SJCRH30 (cell line): Measurements from ENCODE around the gene MAEA. TPM values are rescaled to one million over a fixed set of nuclear protein-coding genes. Genes with fewer than 3 reads are reported as not detected.
A peak's percentile ranks its signal among the peaks of the same experiment; 100 is the strongest.
"Not testable (repeated sequence)": the region's sequence is repeated elsewhere in the genome, so short reads cannot be mapped to it uniquely, and the experiment has no call there.

Experiments used
- DNase-seq, 2 experiments: peaks; one replicate each; pipeline ENCODE4 v3.0.0-alpha.2; 2015 to 2020
- H3K27ac ChIP-seq: fragments of 250-450 bp; sonication (Bioruptor Pico); 2 replicates; pipeline ENCODE4 v1.5.1; 2020; ENCODE audit warnings: mild to moderate bottlenecking, moderate library complexity
- H3K27me3 ChIP-seq: fragments of 250-450 bp; sonication (Bioruptor Pico); 2 replicates; pipeline ENCODE4 v1.5.1; 2020; ENCODE audit warnings: mild to moderate bottlenecking, moderate library complexity
- H3K36me3 ChIP-seq: fragments of 250-450 bp; sonication (Bioruptor Pico); 2 replicates; pipeline ENCODE4 v1.5.1; 2020; ENCODE audit warnings: mild to moderate bottlenecking, moderate library complexity
- H3K4me1 ChIP-seq: fragments of 250-450 bp; sonication (Bioruptor Pico); 2 replicates; pipeline ENCODE4 v1.5.1; 2020; ENCODE audit warnings: mild to moderate bottlenecking, moderate library complexity
- H3K4me3 ChIP-seq: fragments of 250-450 bp; sonication (Bioruptor Pico); 2 replicates; pipeline ENCODE4 v1.5.1; 2020; ENCODE audit warnings: mild to moderate bottlenecking, moderate library complexity
- H3K9me3 ChIP-seq: fragments of 250-450 bp; sonication (Bioruptor Pico); replicated peaks from 2 replicates; pipeline ENCODE4 v1.5.1; 2020; ENCODE audit warnings: mild to moderate bottlenecking, moderate library complexity
- total RNA-seq: library from RNA; depleted of rRNA; stranded (reverse); fragments of >200 nt; shearing (Covaris generic); gene quantifications from 2 replicates; pipeline ENCODE4 v1.2.3, GENCODE V29; 2014

Gene MAEA
- total RNA-seq, 1 experiment from 2014 or later: 55.3 TPM

DNA sequence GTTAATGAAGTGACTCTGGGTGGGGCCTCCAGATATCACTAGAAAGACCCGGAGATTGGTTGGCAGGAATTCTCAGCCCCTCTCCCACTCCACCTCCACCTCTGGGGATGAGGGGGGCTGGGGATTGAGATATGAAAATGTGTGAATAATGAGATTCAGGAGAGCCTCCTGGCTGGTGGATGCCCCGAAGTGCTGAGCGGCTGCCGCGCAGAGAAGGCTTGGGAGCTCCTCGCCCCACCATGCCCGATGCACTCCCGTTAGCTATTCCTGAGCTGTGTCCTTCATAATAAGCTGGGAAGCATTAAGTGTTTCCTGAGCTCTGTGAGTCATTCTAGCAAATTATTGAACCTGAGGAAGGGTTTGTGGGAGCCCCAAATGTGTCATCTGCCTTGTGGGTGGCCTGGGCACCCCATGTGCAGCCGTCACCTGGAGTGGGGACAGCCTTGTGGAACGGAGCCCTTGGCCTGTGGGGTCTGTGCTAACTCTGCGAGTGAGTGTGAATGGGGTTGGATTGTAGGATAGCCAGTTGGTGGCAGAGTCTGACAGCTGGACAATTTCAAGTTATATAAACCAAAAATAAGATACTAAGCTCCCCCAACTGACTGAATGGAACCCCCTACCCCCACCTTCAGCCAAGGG, 4.4 kb upstream of the MAEA start:
- Histone ChIP-seq H3K27me3 (no peaks in the 10 kb centered on the region), H3K9me3 (0 out of 2 replicates have a peak, but pooled peaks cover 3% of the 10 kb centered on the region), H3K4me3 (no peak overlapping the region), H3K4me1 (peaks cover 4% of the 10 kb centered on the region; the same call in 1 of the 2 replicates), H3K27ac (no peak overlapping the region), H3K36me3 (no peaks in the 10 kb centered on the region)
- no peak for DNase-seq

DNA sequence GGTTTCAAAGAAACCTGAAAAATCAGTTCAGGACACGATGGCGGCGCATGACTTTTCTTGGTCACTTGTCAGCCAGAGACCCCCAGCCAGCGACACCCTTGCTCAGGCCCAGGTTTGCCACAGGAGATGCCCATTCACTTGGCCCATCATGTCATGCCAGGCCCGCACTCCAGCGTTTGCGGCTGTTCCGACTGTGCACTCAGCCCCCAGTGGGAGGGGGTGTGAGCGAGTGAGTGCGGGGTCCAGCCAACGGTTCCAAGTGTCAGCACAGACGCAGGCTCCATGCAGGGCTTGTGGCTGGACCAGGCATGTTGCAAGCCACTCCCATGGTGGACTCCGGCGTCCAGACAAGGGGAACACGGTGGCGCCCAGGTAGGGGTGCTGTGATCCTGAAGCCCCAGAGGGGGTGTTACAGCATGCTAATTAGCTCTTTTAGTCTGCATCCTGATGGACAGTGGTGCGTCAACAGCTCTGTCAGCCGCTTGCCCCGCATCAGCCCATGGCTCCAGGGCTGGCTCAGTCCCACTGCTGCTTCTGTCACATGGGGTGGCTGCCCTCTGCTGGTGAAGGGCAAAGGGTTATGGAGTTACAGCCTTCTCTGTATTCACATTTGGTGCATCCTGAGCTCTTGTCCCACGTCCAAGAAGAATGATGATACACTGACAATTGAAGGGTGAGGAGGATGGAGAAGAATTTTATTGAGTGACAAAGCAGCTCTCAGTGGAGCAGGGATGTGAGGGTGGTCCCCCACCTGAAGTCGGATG, 3.7 kb upstream of the MAEA start:
- Histone ChIP-seq H3K36me3 (no peaks in the 10 kb centered on the region), H3K9me3 (0 out of 2 replicates have a peak, but pooled peaks cover 3% of the 10 kb centered on the region), H3K27ac (no peak overlapping the region), H3K27me3 (no peaks in the 10 kb centered on the region), H3K4me3 (no peak overlapping the region), H3K4me1 (peaks cover 4% of the 10 kb centered on the region; the same call in 1 of the 2 replicates)
- peak; percentile 43 to 56 for DNase-seq

DNA sequence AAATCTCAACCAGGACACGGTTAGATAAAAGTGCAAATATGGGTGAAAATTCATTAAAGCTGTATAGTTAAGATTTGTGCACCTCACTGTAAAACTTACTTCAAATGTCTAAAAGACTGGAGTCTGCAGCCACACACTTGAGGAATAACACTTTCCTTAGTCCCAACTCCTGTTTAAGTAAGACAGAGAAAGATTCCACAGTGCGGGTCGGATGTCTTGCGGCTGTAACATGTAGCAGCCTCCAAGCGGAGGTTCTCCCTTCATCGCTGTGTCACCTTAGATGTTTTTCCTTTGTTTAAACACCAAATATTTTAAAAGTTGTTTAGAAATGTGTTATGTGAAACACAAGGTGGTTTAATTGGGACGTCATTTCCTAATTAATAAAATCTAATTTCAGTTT, 905 bp upstream of the MAEA start:
- H3K4me3 ChIP-seq: peak overlapping the region; percentile 81
- no peak for DNase-seq
- H3K36me3 ChIP-seq: no peaks in the 10 kb centered on the region; the same call in 1 of the 2 replicates
- H3K27ac ChIP-seq: peak overlapping the region; percentile 70; the same call in 1 of the 2 replicates
- peaks cover 11% of the 10 kb centered on the region for H3K4me1 ChIP-seq
- 0 out of 2 replicates have a peak, but pooled peaks cover 3% of the 10 kb centered on the region for H3K9me3 ChIP-seq
- no peaks in the 10 kb centered on the region for H3K27me3 ChIP-seq

DNA sequence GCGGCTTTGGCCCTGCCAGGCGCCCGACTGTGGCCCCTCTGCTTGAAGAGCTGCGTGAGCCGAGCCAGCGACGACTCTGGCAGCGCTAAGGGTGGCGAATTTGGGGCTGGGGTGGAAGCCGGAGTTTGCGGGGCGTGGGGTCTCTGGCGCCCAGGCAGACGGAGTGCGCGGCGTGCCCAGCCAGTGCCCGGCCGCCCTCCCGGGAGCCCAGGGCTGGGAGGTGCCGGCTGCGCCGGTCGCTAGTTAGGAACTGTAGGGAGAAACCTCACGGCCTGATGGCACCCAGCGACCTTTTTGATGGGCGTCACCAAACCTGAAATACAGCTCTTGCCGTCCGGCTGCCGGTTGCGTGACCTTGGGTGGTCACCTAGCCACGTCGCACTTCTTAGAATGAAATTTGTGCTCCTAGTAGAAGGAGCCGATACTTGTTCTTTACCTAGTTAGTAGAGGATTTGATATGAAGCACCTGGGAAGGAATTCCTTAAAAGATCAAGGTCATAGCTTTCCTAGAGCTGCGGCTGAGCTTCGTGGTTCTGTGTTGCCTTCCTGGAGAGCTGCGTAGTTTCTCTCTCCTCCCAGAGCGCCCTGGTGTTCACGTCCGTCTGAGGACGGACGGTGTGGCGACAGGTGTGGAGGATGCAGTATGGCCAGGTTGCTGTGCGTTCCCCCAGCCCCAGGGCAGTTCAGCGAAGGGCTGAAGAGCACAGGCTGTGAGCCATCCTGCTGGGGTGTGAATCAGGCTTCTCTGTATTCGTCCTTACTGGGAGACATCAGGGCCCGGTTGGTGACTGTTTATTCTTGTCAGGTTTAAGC, 680 bp downstream of the MAEA start:
- peak overlapping the region; percentile 70 for H3K27ac ChIP-seq
- 0 out of 2 replicates have a peak, but pooled peaks cover 3% of the 10 kb centered on the region for H3K9me3 ChIP-seq
- H3K27me3 ChIP-seq: no peaks in the 10 kb centered on the region
- H3K4me1 ChIP-seq: peaks cover 11% of the 10 kb centered on the region
- peak in 1 of 2 experiments; percentile 24 for DNase-seq
- H3K36me3 ChIP-seq: no peaks in the 10 kb centered on the region; the same call in 1 of the 2 replicates
- peak overlapping the region; percentile 81 for H3K4me3 ChIP-seq

DNA sequence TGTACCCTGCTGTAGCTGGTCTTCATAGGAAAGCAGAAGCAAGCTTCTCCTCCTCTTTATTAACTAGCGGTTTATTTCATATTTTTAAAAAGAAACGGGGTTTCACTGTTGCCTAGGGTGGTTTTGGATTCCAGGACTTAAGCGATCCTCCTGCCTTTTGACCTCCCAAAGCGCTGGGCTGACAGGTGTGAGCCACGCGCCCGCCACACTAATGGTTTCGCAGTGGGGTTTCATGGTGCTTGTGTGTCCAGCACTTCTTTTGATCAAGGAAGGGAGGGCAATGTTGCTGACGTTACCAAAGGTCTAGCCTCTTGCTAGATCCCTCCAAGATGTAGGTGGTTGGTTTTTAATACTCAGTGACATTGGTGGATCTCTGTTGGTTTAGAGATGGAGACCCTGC, 1.4 kb downstream of the MAEA start:
- Histone ChIP-seq H3K27me3 (no peaks in the 10 kb centered on the region), H3K9me3 (0 out of 2 replicates have a peak, but pooled peaks cover 3% of the 10 kb centered on the region), H3K4me1 (peaks cover 11% of the 10 kb centered on the region), H3K36me3 (no peaks in the 10 kb centered on the region; the same call in 1 of the 2 replicates), H3K27ac (0 out of 2 replicates have a peak overlapping the region, but pooled peaks have one; percentile 70), H3K4me3 (peak overlapping the region; percentile 81)
- peak in 1 of 2 experiments; percentile 19 for DNase-seq

DNA sequence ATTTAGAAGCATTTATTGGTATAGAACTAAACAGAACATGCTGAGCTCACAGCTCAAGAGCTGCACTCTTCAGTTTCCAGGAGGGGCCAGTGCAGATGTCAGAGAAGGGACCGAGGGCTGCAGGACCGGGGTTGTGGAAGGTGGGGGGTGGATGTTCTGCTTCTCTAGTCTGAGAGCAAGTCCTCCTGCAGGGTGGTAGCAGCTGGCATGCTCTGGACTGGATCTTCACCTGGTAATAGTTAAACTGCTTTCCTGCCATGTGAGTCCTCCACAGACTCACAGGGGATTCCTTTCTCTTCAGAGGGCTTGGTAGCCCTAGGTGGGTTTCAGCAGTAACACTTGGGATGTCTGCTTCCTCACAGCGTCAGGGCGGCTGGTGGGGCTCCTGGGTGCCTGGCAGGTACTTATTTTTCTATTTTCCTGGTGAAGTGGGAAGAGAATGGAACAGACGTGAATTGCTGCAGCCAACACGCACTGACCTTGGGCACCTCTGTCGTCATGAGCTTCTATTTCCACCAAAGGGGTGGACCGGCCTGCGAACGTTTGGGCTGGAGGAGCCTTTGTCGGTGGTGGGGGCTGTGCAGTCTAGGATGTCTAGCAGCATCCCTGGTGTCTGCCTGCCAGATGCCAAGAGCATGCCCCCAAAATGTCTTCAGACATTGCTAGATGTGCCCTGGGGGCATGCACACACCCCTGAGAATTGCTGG, 2.5 kb downstream of the MAEA start:
- peaks cover 11% of the 10 kb centered on the region for H3K4me1 ChIP-seq
- H3K36me3 ChIP-seq: peaks cover 9% of the 10 kb centered on the region; the same call in 1 of the 2 replicates
- H3K27ac ChIP-seq: no peak overlapping the region
- no peak overlapping the region for H3K4me3 ChIP-seq
- no peaks in the 10 kb centered on the region for H3K27me3 ChIP-seq
- no peak for DNase-seq
- no peaks in the 10 kb centered on the region for H3K9me3 ChIP-seq

DNA sequence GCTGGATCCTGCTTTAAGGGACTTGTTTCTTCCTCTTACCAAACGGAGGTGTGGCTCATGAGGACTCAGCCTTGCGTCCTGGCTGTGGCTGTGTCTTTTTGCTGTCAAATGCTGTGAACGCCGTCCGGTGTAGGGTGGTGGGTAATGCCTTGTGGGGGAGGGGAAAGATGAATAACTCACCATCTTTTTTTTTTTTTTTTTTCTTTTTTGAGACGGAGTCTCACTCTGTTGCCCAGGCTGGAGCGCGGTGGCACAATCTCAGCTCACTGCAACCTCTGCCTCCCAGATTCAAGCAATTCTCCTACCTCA, 3.0 kb downstream of the MAEA start:
- peaks cover 10% of the 10 kb centered on the region; the same call in 1 of the 2 replicates for H3K36me3 ChIP-seq
- not testable (repeated sequence) for DNase-seq, H3K4me3 ChIP-seq, H3K27ac ChIP-seq, H3K9me3 ChIP-seq, H3K27me3 ChIP-seq
- peaks cover 11% of the 10 kb centered on the region for H3K4me1 ChIP-seq

DNA sequence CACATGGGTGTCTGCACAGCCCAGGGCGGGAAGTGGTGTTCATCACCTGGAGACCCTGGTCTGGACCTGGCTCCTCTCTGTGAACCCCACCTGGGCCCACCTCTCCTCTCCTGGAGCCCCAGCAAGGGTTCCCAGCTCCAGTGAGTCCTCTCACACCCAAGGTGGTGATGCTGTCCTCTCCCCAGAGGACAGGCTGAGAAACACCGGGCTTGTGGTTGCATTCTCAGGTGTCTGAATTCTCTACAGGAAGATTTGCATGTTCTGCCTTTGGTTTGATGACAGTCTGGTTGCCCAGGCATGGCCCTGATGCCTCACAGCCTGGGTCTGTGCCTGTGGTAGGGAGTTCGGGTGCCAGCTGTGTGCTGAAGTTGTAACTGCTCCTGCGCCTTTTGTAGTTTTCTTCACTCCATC, 3.8 kb downstream of the MAEA start:
- H3K27ac ChIP-seq: no peak overlapping the region
- peaks cover 11% of the 10 kb centered on the region for H3K4me1 ChIP-seq
- H3K36me3 ChIP-seq: peaks cover 14% of the 10 kb centered on the region
- no peak for DNase-seq
- H3K4me3 ChIP-seq: no peak overlapping the region
- H3K9me3 ChIP-seq: no peaks in the 10 kb centered on the region
- no peaks in the 10 kb centered on the region for H3K27me3 ChIP-seq

DNA sequence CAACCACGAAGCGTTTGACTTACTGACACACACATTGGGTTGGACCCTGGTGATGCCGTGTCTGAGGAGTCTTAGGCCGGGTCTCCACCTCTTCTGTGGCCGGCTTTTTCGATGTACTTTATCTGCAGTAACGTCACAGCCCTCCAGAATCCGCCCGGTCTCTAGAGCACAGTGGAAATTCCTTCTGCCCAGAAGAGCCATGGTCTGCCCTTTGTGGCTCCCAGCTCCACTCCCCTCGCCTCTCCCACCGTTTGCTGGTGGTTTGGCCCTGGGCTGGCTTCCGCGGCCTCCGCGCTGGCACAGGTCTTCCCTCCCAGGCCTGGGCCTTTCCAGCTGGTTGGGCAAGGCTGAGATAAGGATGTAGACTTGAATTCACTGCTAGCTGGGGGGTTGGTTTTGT, 4.3 kb downstream of the MAEA start:
- no peak for DNase-seq
- Histone ChIP-seq H3K9me3 (no peaks in the 10 kb centered on the region), H3K27ac (no peak overlapping the region), H3K4me1 (peaks cover 7% of the 10 kb centered on the region), H3K27me3 (no peaks in the 10 kb centered on the region), H3K36me3 (peaks cover 18% of the 10 kb centered on the region), H3K4me3 (no peak overlapping the region)

DNA sequence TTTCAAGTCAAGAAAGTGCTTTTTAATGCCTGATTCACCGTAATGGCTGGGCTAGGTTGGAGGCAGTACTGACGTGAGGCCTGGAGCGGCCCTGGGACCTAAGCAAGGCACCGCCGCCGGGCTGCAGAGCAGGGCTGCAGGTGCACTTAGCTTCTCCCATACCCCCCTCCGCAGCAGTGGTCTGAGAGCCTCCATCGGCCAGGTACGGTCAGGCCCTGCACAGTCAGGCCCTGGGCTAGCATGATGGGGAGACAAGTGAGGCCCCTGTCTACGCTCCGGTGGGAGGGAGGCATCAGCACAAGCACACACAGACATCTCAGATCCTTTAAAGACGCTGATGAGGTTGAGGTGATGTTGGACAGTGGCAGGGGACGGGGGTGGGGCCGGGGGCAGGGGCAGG, 4.7 kb downstream of the MAEA start:
- H3K4me1 ChIP-seq: peaks cover 7% of the 10 kb centered on the region
- no peak overlapping the region for H3K27ac ChIP-seq
- no peak overlapping the region for H3K4me3 ChIP-seq
- DNase-seq: no peak
- H3K27me3 ChIP-seq: no peaks in the 10 kb centered on the region
- no peaks in the 10 kb centered on the region for H3K9me3 ChIP-seq
- H3K36me3 ChIP-seq: peaks cover 23% of the 10 kb centered on the region

DNA sequence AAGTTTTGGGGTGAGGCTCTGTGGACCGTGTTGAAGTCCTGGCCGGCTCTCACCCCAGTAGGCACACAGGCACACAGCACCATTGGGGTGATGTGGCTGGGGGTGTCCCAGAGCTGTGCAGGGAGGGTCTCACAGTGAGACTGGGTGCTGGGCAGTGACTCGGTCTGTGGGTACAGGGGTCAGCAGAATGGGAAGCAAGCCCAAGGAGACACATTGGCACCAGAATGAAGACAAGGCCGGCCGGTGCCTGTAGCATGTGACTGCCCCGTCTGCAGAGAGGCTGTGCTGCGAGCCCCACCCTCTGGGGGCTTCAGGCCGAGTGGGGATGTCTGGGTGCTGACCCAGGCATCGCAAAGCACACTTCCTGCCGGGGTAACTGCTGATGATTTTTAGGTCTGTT, 5.2 kb downstream of the MAEA start:
- H3K36me3 ChIP-seq: peaks cover 27% of the 10 kb centered on the region
- no peak overlapping the region for H3K4me3 ChIP-seq
- H3K9me3 ChIP-seq: no peaks in the 10 kb centered on the region
- no peak overlapping the region for H3K27ac ChIP-seq
- no peaks in the 10 kb centered on the region for H3K27me3 ChIP-seq
- peaks cover 7% of the 10 kb centered on the region for H3K4me1 ChIP-seq
- no peak for DNase-seq

DNA sequence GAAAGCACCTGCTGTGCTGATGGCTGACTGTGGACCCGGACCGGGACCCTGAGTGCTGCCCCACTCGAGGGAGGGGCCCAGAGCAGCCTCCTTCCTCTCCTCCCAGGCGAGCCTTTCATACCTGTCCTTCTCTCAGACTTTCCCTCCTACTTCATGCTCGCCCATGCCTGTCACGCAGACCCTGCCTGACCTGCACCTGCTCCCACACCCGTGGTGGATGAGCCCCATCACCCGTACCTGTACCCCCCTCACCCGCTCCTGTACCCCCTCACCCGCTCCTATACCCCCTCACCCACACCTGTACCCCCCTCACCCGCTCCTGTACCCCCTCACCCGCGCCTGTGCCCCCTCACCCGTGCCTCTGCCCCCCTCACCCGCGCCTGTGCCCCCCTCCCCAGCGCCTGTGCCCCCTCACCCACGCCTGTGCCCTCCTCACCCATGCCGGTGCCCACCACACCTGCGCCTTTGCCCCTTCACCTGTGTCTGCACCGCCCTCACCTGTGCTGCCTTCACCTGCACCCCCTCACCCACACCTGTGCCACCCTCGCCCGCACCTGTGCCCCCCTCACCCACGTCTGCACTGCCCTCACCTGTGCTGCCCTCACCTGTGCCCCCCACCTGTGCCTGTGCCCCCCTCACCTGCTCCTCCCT, 5.8 kb downstream of the MAEA start:
- no peaks in the 10 kb centered on the region for H3K9me3 ChIP-seq

DNA sequence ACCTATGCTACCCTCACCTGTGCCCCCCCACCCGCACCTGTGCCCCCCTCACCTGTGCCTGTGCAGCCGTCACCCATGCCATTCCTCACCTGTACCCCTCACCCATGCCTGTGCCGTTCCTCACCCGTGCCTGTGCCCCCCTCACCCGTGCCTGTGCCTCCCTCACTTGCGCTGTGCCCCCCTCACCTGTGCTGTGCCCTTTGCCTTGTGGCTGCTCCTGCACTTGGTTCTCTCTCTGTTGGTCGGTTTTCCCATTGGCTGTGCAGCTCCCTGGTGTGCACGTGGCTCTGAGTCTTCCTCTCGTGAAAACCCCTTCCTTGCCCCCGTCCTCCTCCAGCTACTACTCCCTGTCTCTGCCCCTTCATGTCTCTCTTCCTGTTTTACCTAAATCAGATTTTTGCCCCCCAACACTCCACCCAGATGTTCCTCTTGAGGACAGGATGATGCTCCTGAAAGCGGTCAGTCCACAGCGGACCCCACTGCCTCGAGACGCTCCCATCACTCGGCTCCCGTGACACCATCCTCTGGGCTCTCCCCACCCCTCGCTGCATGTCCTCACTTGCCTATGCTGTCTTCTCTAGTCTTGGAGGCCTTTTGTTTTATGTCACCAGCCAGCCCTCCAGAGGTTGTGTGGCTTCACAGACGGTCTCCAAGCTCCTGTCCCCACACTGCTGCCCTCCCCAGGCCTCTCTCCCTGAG, 6.8 kb downstream of the MAEA start:
- no peak for DNase-seq
- no peaks in the 10 kb centered on the region for H3K9me3 ChIP-seq
- no peak overlapping the region for H3K27ac ChIP-seq
- no peaks in the 10 kb centered on the region for H3K27me3 ChIP-seq
- no peak overlapping the region for H3K4me3 ChIP-seq
- H3K36me3 ChIP-seq: peaks cover 43% of the 10 kb centered on the region
- H3K4me1 ChIP-seq: peaks cover 9% of the 10 kb centered on the region

More for the DNA sequence above, 5.8 kb downstream of the MAEA start:
- Histone ChIP-seq H3K27me3 (no peaks in the 10 kb centered on the region), H3K27ac (no peak overlapping the region), H3K36me3 (peaks cover 34% of the 10 kb centered on the region), H3K4me1 (peaks cover 7% of the 10 kb centered on the region), H3K4me3 (no peak overlapping the region)
- no peak for DNase-seq
